OCI-LY3 (cell line): ENCODE measurements around the gene GPR62.
A peak's percentile ranks its signal among the peaks of the same experiment; 100 is the strongest.

Experiments used
- H2AFZ ChIP-seq: fragments of 200-600, 300-600 bp; shearing (Covaris generic); 2 replicates; pipeline ENCODE4 v1.6.0; 2014; ENCODE audit warnings: antibody characterized with exemption, low read depth, low read length
- H3K27ac ChIP-seq: fragments of 200-600, 300-600 bp; sonication (generic); 2 replicates; pipeline ENCODE4 v1.5.1; 2014; ENCODE audit warnings: mild to moderate bottlenecking, low read length, moderate library complexity, mixed read lengths
- H3K27me3 ChIP-seq: fragments of 200-600, 300-600 bp; sonication (generic); 2 replicates; pipeline ENCODE4 v1.6.1; 2014; ENCODE audit warnings: low read depth, low read length, mixed read lengths
- H3K36me3 ChIP-seq: fragments of 200-600, 300-600 bp; sonication (generic); replicated peaks from 2 replicates; pipeline ENCODE3; 2014; ENCODE audit warnings: low read depth, low read length, mixed read lengths
- H3K4me1 ChIP-seq: fragments of 300-600, 200-600 bp; sonication (generic); 2 replicates; pipeline ENCODE4 v1.6.1; 2014; ENCODE audit warnings: low read length, mixed read lengths
- H3K4me2 ChIP-seq: fragments of 200-600, 300-600 bp; sonication (generic); 2 replicates; pipeline ENCODE4 v1.6.1; 2014; ENCODE audit warnings: low read length, mixed read lengths
- H3K4me3 ChIP-seq: fragments of 300-600, 200-600 bp; sonication (generic); 2 replicates; pipeline ENCODE4 v1.5.1; 2014; ENCODE audit warnings: antibody characterized with exemption, mild to moderate bottlenecking, low read length, moderate library complexity
- H3K79me2 ChIP-seq: fragments of 300-600, 200-600 bp; shearing (Covaris generic); 2 replicates; pipeline ENCODE4 v1.6.1; 2014; ENCODE audit warnings: mild to moderate bottlenecking, low read length, mixed read lengths
- H3K9ac ChIP-seq: fragments of 300-600, 200-600 bp; shearing (Covaris generic); 2 replicates; pipeline ENCODE4 v1.6.0; 2014; ENCODE audit warnings: mild to moderate bottlenecking, low read length, moderate library complexity
- H3K9me3 ChIP-seq: fragments of 200-600, 300-600 bp; shearing (Covaris generic); 2 replicates; pipeline ENCODE4 v1.6.1; 2014; ENCODE audit warnings: low read length, mixed read lengths; ENCODE audit not compliant: insufficient read depth
- H4K20me1 ChIP-seq: fragments of 200-600, 300-600 bp; sonication (generic); 2 replicates; pipeline ENCODE4 v1.6.1; 2016; ENCODE audit warnings: low read length, mixed read lengths; ENCODE audit not compliant: insufficient read depth
- CTCF ChIP-seq: fragments of 200-600, 300-600 bp; sonication (generic); IDR thresholded peaks from 2 replicates; pipeline ENCODE4 v1.5.1; 2014; ENCODE audit warnings: antibody characterized with exemption, low read length, low read depth
- EZH2phosphoT487 ChIP-seq: fragments of 200-600 bp; shearing (Covaris generic); IDR thresholded peaks from 2 replicates; pipeline ENCODE4 v1.6.1; 2018; ENCODE audit warnings: antibody characterized with exemption, mixed run types, low read depth

The GPR62 gene

DNA sequence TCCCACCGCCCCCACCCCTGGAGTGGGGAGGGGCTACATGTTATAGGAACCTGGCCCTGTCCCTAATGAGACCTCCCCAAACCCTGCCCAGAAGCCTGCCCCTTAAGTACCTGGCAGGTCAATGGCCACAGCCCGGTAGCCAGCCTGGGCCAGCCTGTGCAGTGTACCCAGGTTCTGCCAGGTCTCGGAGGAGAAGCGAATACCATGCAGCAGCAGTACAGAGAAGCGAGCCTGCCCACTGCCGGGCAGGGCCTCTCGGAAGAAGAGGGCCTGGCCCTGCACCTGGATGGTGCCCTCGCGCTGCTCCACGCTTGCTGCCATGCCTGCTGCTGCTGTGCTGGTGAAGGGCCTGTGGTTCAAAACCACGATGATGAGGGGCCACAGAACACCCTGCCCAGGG is 16.2 kb downstream of the GPR62 start:
- Histone ChIP-seq H2AFZ (no peak overlapping the region), H3K36me3 (peaks cover 5% of the 10 kb centered on the region), H3K9ac (no peak overlapping the region), H4K20me1 (no peaks in the 10 kb centered on the region), H3K79me2 (peaks cover 8% of the 10 kb centered on the region), H3K4me2 (no peak overlapping the region), H3K4me3 (no peak overlapping the region), H3K27me3 (no peaks in the 10 kb centered on the region), H3K4me1 (peaks cover 24% of the 10 kb centered on the region), H3K27ac (no peak overlapping the region), H3K9me3 (no peaks in the 10 kb centered on the region)
- TF ChIP-seq CTCF (no peak), EZH2phosphoT487 (no peak)

- H3K27me3 ChIP-seq, result no peaks in the 10 kb centered on the region
- H3K4me2 ChIP-seq, result peak overlapping the region; percentile 100
- TF ChIP-seq CTCF (no peak), EZH2phosphoT487 (no peak)
- peak overlapping the region; percentile 96 for H3K9ac ChIP-seq
- no peaks in the 10 kb centered on the region for H4K20me1 ChIP-seq
- H3K36me3 ChIP-seq, result peaks cover 5% of the 10 kb centered on the region
- peak overlapping the region; percentile 41 for H3K27ac ChIP-seq
- no peaks in the 10 kb centered on the region for H3K9me3 ChIP-seq
- H2AFZ ChIP-seq, result peak overlapping the region; percentile 99
- peak overlapping the region; percentile 98 for H3K4me3 ChIP-seq
- peaks cover 8% of the 10 kb centered on the region for H3K79me2 ChIP-seq
- peaks cover 14% of the 10 kb centered on the region for H3K4me1 ChIP-seq
Observed at GRCh38 chr3:51974277-51974962, 19.2 kb downstream of the GPR62 start.

GRCh38 chr3:51974963-51975851 is 20.0 kb downstream of the GPR62 start, which contains the start of gene ABHD14A:
Gene ABHD14A, plus strand, starts transcription at chr3:51975064. Its CDS starts 72 bp downstream, at chr3:51975136.
- peak within 1 kb of the TSS; percentile 100 for H3K4me2 ChIP-seq
- no peak for TF ChIP-seq EZH2phosphoT487
- no peak for TF ChIP-seq CTCF
- H3K27me3 ChIP-seq, result no peaks in the 10 kb centered on the region
- peak within 1 kb of the TSS; percentile 98 for H3K4me3 ChIP-seq
- no peaks in the 10 kb centered on the region for H4K20me1 ChIP-seq
- H3K9ac ChIP-seq, result peak within 1 kb of the TSS; percentile 96
- H3K4me1 ChIP-seq, result peaks cover 14% of the 10 kb centered on the region
- peak within 1 kb of the TSS; percentile 41 for H3K27ac ChIP-seq
- no peaks in the 10 kb centered on the region for H3K9me3 ChIP-seq
- peaks cover 7% of the 10 kb centered on the region for H3K36me3 ChIP-seq
- H3K79me2 ChIP-seq, result peaks cover 8% of the 10 kb centered on the region
- peak within 1 kb of the TSS; percentile 99 for H2AFZ ChIP-seq
